ENCODE measurements around the gene SPHK2.

Gene SPHK2

GRCh38 chr19:48603449-48603848 is 15.9 kb upstream of the SPHK2 start:
- no peak for DNase-seq (ENCODE audit: low read depth in 2 of 2)

- DNase-seq (ENCODE audit: low read depth in 2 of 2), result no peak
Observed at GRCh38 chr19:48603850-48604249, 15.5 kb upstream of the SPHK2 start.

- no peak for DNase-seq (ENCODE audit: low read depth in 2 of 2)
Observed at GRCh38 chr19:48606463-48607358, 12.6 kb upstream of the SPHK2 start, which contains the start of gene SPACA4. Gene SPACA4 (plus strand): TSS chr19:48606742. CDS start chr19:48606979, 237 bp downstream.

- no peak for DNase-seq (ENCODE audit: low read depth in 2 of 2)
Observed at GRCh38 chr19:48607359-48607755, 11.9 kb upstream of the SPHK2 start.

- no peak for DNase-seq (ENCODE audit: low read depth in 2 of 2)
Observed at GRCh38 chr19:48608798-48609263, 10.5 kb upstream of the SPHK2 start.

- no peak for DNase-seq (ENCODE audit: low read depth in 2 of 2)
Observed at GRCh38 chr19:48609571-48610108, 9.7 kb upstream of the SPHK2 start.

- DNase-seq (ENCODE audit: low read depth in 2 of 2), result no peak
Observed at GRCh38 chr19:48611872-48612271, 7.4 kb upstream of the SPHK2 start.

- no peak for DNase-seq (ENCODE audit: low read depth in 2 of 2)
Observed at GRCh38 chr19:48613024-48613851, 6.1 kb upstream of the SPHK2 start.

GRCh38 chr19:48613852-48614435 is 5.4 kb upstream of the SPHK2 start:
- DNase-seq (ENCODE audit: low read depth in 2 of 2), result no peak

GRCh38 chr19:48614436-48615230 is 4.7 kb upstream of the SPHK2 start, which contains the start of gene FAM83E:
Gene FAM83E (minus strand): TSS chr19:48615076. CDS start chr19:48613372, 1,704 bp downstream.
- DNase-seq (ENCODE audit: low read depth in 2 of 2), result no peak

GRCh38 chr19:48615231-48616040 is 3.9 kb upstream of the SPHK2 start:
- no peak for DNase-seq (ENCODE audit: low read depth in 2 of 2)

GRCh38 chr19:48616041-48616436 is 3.3 kb upstream of the SPHK2 start:
- DNase-seq (ENCODE audit: low read depth in 2 of 2), result no peak

- DNase-seq (ENCODE audit: low read depth in 2 of 2), result no peak
Observed at GRCh38 chr19:48616491-48617056, 2.7 kb upstream of the SPHK2 start.

GRCh38 chr19:48617146-48617937 is 2.0 kb upstream of the SPHK2 start:
- no peak for DNase-seq (ENCODE audit: low read depth in 2 of 2)

GRCh38 chr19:48618278-48618915 is 909 bp upstream of the SPHK2 start:
- no peak for DNase-seq (ENCODE audit: low read depth in 2 of 2)

GRCh38 chr19:48619692-48620585 is 633 bp downstream of the SPHK2 start:
- DNase-seq (ENCODE audit: low read depth in 2 of 2), result no peak

GRCh38 chr19:48623556-48624066 is 4.3 kb downstream of the SPHK2 start:
- no peak for DNase-seq (ENCODE audit: low read depth in 2 of 2)

Data from stimulated activated CD8-positive, alpha-beta memory T cell treated with anti-CD3 and anti-CD28 coated beads, Interleukin-7, amount 100 ng/mL, for 1 hour (primary cell).